Left ventricle myocardium inferior (tissue), 1 donor: ENCODE data around the gene ACTN1. TPM values are rescaled to one million over a fixed set of nuclear protein-coding genes. Genes with fewer than 3 reads are reported as not detected.

Experiments
- DNase-seq: peaks from one replicate; pipeline ENCODE4 v3.0.0-alpha.2; 2020
- H3K27ac ChIP-seq: fragments of 200-600 bp; replicated peaks from 2 replicates; pipeline ENCODE4 v1.8.0; 2021
- H3K27me3 ChIP-seq: fragments of 200-600 bp; 2 replicates; pipeline ENCODE4 v1.8.0; 2021; ENCODE audit warnings: low read depth
- H3K36me3 ChIP-seq: fragments of 200-600 bp; 2 replicates; pipeline ENCODE4 v1.8.0; 2021
- H3K4me1 ChIP-seq: fragments of 200-600 bp; 2 replicates; pipeline ENCODE4 v1.8.0; 2021
- H3K4me3 ChIP-seq: fragments of 200-600 bp; 2 replicates; pipeline ENCODE4 v1.8.0; 2021; ENCODE audit warnings: mild to moderate bottlenecking, moderate library complexity
- H3K9me3 ChIP-seq: fragments of 200-600 bp; replicated peaks from 2 replicates; pipeline ENCODE4 v1.8.0; 2021
- CTCF ChIP-seq: fragments of 200-600 bp; IDR thresholded peaks from 2 replicates; pipeline ENCODE4 v1.8.0; 2021; ENCODE audit warnings: antibody characterized with exemption, mild to moderate bottlenecking, borderline replicate concordance
- intact Hi-C: fragments of 100-400 bp; cut with micrococcal nuclease; formaldehyde crosslinking; loops from one replicate; pipeline ENCODE4 v1.11.0; 2022
- total RNA-seq: library from RNA; stranded (reverse); fragmentation: NEBNext Ultra II Directional; extraction: Animal tissue kit (Norgen Biotek cat#: 25700); gene quantifications from one replicate; pipeline ENCODE4 v1.2.1, GENCODE V29; 2021
- donor health status: DM: no; HTN: yes; CAD: no; lungs with severe emphysema.

Gene ACTN1
- total RNA-seq, 1 donor from 2014 or later: 75.4 TPM

- DNase-seq: peak; percentile 22
- no peaks in the 10 kb centered on the region for H3K36me3 ChIP-seq
- no peak for TF ChIP-seq CTCF
- H3K27ac ChIP-seq: no peak overlapping the region
- H3K9me3 ChIP-seq: peaks cover 5% of the 10 kb centered on the region
- no peak overlapping the region for H3K4me3 ChIP-seq
- intact Hi-C loops: loop anchor here (10.0 kb wide), 1 partner anchor 91 kb away; no protein-coding TSS in a partner anchor
- H3K4me1 ChIP-seq: peaks cover 9% of the 10 kb centered on the region
- no peaks in the 10 kb centered on the region for H3K27me3 ChIP-seq
Measured at GRCh38 chr14:69005432-69006148, 26.5 kb upstream of the ACTN1 start.

- Histone ChIP-seq H3K36me3 (no peaks in the 10 kb centered on the region), H3K27me3 (no peaks in the 10 kb centered on the region), H3K27ac (no peak overlapping the region), H3K9me3 (peaks cover 5% of the 10 kb centered on the region), H3K4me1 (peaks cover 9% of the 10 kb centered on the region), H3K4me3 (no peak overlapping the region)
- no peak for TF ChIP-seq CTCF
- intact Hi-C loops: loop anchor here (10.0 kb wide), 1 partner anchor 90 kb away; no protein-coding TSS in a partner anchor
- DNase-seq: no peak
Measured at GRCh38 chr14:69004731-69005431, 25.8 kb upstream of the ACTN1 start.

GRCh38 chr14:69003626-69004025 lies 24.5 kb upstream of the ACTN1 start:
- DNase-seq: no peak
- Histone ChIP-seq H3K27me3 (no peaks in the 10 kb centered on the region), H3K36me3 (no peaks in the 10 kb centered on the region), H3K4me3 (no peak overlapping the region), H3K9me3 (no peaks in the 10 kb centered on the region), H3K27ac (no peak overlapping the region), H3K4me1 (peaks cover 9% of the 10 kb centered on the region)
- no peak for TF ChIP-seq CTCF
- intact Hi-C loops: loop anchor here (10.0 kb wide), 1 partner anchor 89 kb away; no protein-coding TSS in a partner anchor

GRCh38 chr14:69002069-69002468 lies 23.0 kb upstream of the ACTN1 start:
- Histone ChIP-seq H3K36me3 (no peaks in the 10 kb centered on the region), H3K27me3 (no peaks in the 10 kb centered on the region), H3K4me3 (no peak overlapping the region), H3K4me1 (peaks cover 9% of the 10 kb centered on the region), H3K9me3 (no peaks in the 10 kb centered on the region), H3K27ac (no peak overlapping the region)
- intact Hi-C loops: loop anchor here (10.0 kb wide), 1 partner anchor 87 kb away; no protein-coding TSS in a partner anchor
- no peak for DNase-seq
- peak; percentile 73 for TF ChIP-seq CTCF

GRCh38 chr14:69001375-69001774 lies 22.3 kb upstream of the ACTN1 start:
- no peaks in the 10 kb centered on the region for H3K36me3 ChIP-seq
- H3K27ac ChIP-seq: no peak overlapping the region
- DNase-seq: no peak
- no peak for TF ChIP-seq CTCF
- H3K27me3 ChIP-seq: no peaks in the 10 kb centered on the region
- intact Hi-C loops: loop anchor here (10.0 kb wide), 1 partner anchor 87 kb away; no protein-coding TSS in a partner anchor
- peaks cover 9% of the 10 kb centered on the region for H3K4me1 ChIP-seq
- H3K4me3 ChIP-seq: no peak overlapping the region
- no peaks in the 10 kb centered on the region for H3K9me3 ChIP-seq
